Ovary (tissue), 9 donors: ENCODE measurements around the gene RAB3GAP1. TPM values are rescaled to one million over a fixed set of nuclear protein-coding genes. Genes with fewer than 3 reads are reported as not detected.

ENCODE experiments used
- DNase-seq, 5 donors: peaks; one replicate each; pipeline ENCODE4 v3.0.0-alpha.2; 2019 to 2020
- H3K27ac ChIP-seq, 2 donors: fragments of 200-600 bp; one replicate each; pipeline versions ENCODE4 v1.5.1 to v1.8.0; 2019 to 2022
- H3K27me3 ChIP-seq: fragments of 200-600 bp; one replicate; pipeline ENCODE4 v1.8.0; 2022
- H3K36me3 ChIP-seq: fragments of 200-600 bp; sonication (generic); one replicate; pipeline ENCODE4 v1.5.1; 2019
- H3K4me1 ChIP-seq: one replicate; pipeline ENCODE4 v1.8.1; 2013; ENCODE audit warnings: mild to moderate bottlenecking, moderate library complexity; ENCODE audit not compliant: insufficient read depth
- H3K4me3 ChIP-seq: fragments of 200-600 bp; sonication (generic); one replicate; pipeline ENCODE4 v1.5.1; 2017
- H3K9me3 ChIP-seq, 2 donors: fragments of 200-600 bp in 1 of 2; sonication (generic) in 1 of 2; one replicate each; pipeline versions ENCODE4 v1.5.1 to v1.8.1; 2013 to 2019; ENCODE audit warnings: mild to moderate bottlenecking in 1 of 2, moderate library complexity in 1 of 2
- CTCF ChIP-seq, 3 donors: fragments of 450-650 bp in 2 of 3; fragments of 200-600 bp in 1 of 3; IDR thresholded peaks; one replicate each; pipeline versions ENCODE4 v1.5.1 to v1.8.0; 2016 to 2022; ENCODE audit warnings: antibody characterized with exemption in 3 of 3, mild to moderate bottlenecking in 1 of 3
- EP300 ChIP-seq: sonication (generic); formaldehyde crosslinking; IDR thresholded peaks from one replicate; pipeline ENCODE4 v1.6.1; 2017; ENCODE audit warnings: antibody characterized with exemption
- POLR2A ChIP-seq: fragments of 450-650 bp; IDR thresholded peaks from one replicate; pipeline ENCODE4 v1.6.1; 2017; ENCODE audit warnings: antibody characterized with exemption, mild to moderate bottlenecking, moderate library complexity
- WGBS, 3 donors: extraction: QIAGEN DNeasy Blood & Tissue Kit in 1 of 3; methylation state at CpG; one replicate each; pipeline versions ENCODE4 v1.1.5 to v1.1.7; 2013 to 2017; 5-methylcytosine and 5-hydroxymethylcytosine counted together
- intact Hi-C, 4 donors: fragments of 100-400 bp; cut with DNase I; formaldehyde crosslinking; loops; one replicate each; pipeline versions ENCODE4 v1.11.0 to v1.15.1; 2022 to 2023
- polyA plus RNA-seq, 2 donors: library from polyadenylated mRNA; stranded (reverse); fragments of 200-250 nt in 1 of 2; fragments of 350-450 nt in 1 of 2; fragmentation: Illumina TruSeq in 1 of 2; extraction: RNeasy Lipid Tissue Mini Kit (QIAGEN cat#74804) in 1 of 2; gene quantifications; one replicate each; pipeline ENCODE4 v1.2.3, GENCODE V29; 2013 to 2014
- total RNA-seq, 7 donors: library from RNA; depleted of rRNA in 2 of 7; stranded (reverse); fragments of >200 nt in 2 of 7; fragmentation: NEBNext Ultra II Directional in 3 of 7; extraction: Animal tissue kit (Norgen Biotek cat#: 25700) in 3 of 7; gene quantifications; one replicate each; pipeline versions ENCODE4 v1.1.0 to v1.2.4, GENCODE V29; 2016 to 2023
- donor health status: DM: no; HTN: no; CAD: no; lungs with moderate emphysema.
- donor health status: DM: no; HTN: no; CAD: no.
- donor health status: Bipolar disorder and iron deficiency.
- donor health status: DM: yes; HTN: yes; CAD: no.
- donor health status: DM: no; HTN: no; CAD: no.
- donor health status: DM: yes; HTN: yes; CAD: no.

RAB3GAP1 gene
- total and polyA plus RNA-seq, 9 donors = 29.3 to 51.3 (median 44.3) TPM

GRCh38 chr2:135009339-135009738 is 42.8 kb upstream of the RAB3GAP1 start:
- H3K27ac ChIP-seq = no peak overlapping the region
- TF ChIP-seq CTCF (IDR thresholded peaks at IDR 0.05) (no peak), POLR2A (no peak), EP300 (no peak)
- intact Hi-C loops = loop anchor here in 1 of 4 donors (10.0 kb wide), 1 partner anchor 705 kb away; no protein-coding TSS in a partner anchor
- no peaks in the 10 kb centered on the region for H3K9me3 ChIP-seq
- DNase-seq = no peak
- no peaks in the 10 kb centered on the region for H3K36me3 ChIP-seq
- 88 to 97% (median 95%) methylated on average over 1 of the region's 1 CpG for WGBS, 3 donors
- H3K27me3 ChIP-seq = no peaks in the 10 kb centered on the region
- peaks cover 2% of the 10 kb centered on the region for H3K4me1 ChIP-seq
- no peak overlapping the region for H3K4me3 ChIP-seq

DNA sequence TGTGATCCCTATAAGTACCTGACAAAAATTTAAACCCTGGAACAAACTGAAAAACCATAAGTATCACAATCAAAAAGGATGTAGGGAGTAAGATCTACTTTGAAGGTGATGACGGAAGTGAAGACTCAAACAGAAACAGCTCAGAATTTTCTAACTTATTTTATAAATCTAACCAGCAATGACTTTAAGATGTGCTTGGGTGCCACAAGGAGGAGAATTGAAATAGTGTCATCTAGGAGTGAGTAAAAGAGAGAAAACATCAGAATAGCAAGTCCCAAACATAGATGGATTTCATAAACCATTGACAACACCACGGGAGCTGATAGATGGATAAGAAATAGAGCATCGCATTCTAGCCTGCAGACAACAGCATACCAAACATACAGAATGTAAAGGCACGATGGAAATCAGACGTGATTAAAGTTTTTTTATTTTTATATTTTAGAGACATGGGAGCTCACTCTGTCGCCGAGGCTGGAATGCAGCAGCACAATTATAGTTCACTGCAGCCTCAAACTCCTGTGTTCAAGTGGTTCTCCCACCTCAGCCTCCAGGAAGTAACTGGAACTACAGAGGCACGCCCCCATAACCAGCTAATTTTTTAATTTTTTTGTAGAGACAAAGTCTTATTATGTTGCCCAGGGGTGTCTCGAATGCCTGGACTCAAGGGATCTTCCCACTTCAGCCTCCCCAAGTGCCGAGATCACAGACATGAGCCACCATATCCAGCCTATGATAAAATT is 41.7 kb upstream of the RAB3GAP1 start:
- DNase-seq = no peak
- intact Hi-C loops = loop anchor here in 1 of 4 donors (10.0 kb wide), 1 partner anchor 864 kb away; the partner anchor contains the start of gene MCM6
- Histone ChIP-seq H3K4me1 (no peaks in the 10 kb centered on the region), H3K27me3 (no peaks in the 10 kb centered on the region), H3K9me3 (no peaks in the 10 kb centered on the region), H3K27ac (no peak overlapping the region), H3K36me3 (no peaks in the 10 kb centered on the region), H3K4me3 (no peak overlapping the region)
- 73 to 77% (median 76%) methylated on average over 10 of the region's 10 CpGs for WGBS, 3 donors
- no peak for TF ChIP-seq EP300
- TF ChIP-seq POLR2A = no peak
- no peak for TF ChIP-seq CTCF (IDR thresholded peaks at IDR 0.05)

DNA sequence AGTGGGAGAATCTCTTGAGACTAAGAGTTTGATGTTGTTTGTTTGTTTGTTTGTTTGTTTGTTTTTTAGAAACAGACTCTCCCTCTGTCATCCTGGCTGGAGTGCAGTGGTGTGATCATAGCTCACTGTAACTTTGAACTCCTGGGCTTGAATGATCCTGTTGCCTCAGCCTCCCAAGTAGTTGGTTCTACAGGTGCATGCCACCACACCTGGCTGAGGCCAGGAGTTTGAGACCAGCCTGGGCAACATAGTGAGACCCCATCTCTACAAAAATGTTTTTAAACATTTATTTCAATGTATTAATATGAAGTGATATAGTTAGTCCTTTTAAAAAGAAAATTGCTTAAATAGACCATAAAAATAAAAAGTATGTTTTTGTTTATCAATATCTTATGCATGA is 40.5 kb upstream of the RAB3GAP1 start:
- H3K27me3 ChIP-seq = no peaks in the 10 kb centered on the region
- H3K4me1 ChIP-seq = no peaks in the 10 kb centered on the region
- no peak for DNase-seq
- intact Hi-C loops = loop anchor here in 1 of 4 donors (10.0 kb wide), 1 partner anchor 863 kb away; the partner anchor contains the start of gene MCM6
- H3K9me3 ChIP-seq = no peaks in the 10 kb centered on the region
- no peak overlapping the region for H3K4me3 ChIP-seq
- H3K27ac ChIP-seq = no peak overlapping the region
- TF ChIP-seq EP300 (no peak), POLR2A (no peak), CTCF (IDR thresholded peaks at IDR 0.05) (no peak)
- H3K36me3 ChIP-seq = no peaks in the 10 kb centered on the region

DNA sequence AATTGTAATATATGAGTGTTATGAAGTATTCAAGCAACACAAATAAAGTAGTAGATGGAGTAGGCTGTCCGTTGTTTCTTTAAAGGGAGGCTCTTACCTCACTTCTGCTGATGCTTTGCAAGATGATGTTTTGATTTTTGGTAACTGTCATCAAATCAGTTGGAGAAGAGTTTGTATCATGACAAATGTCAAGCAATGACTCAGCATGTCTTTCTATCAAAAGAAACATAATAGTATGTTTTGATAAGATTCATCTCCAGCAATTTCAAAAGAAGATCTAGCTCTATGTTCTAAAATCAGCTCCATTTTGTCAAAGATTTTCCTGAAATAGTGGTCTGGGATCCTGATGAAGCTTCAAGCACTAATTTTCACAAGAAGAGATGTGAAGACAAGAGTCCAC is 30.5 kb upstream of the RAB3GAP1 start:
- no peak for TF ChIP-seq EP300
- TF ChIP-seq POLR2A = no peak
- no peak for TF ChIP-seq CTCF (IDR thresholded peaks at IDR 0.05)
- 68 to 100% (median 75%) methylated on average over 1 of the region's 1 CpG for WGBS, 3 donors
- no peaks in the 10 kb centered on the region for H3K9me3 ChIP-seq
- H3K27ac ChIP-seq = no peak overlapping the region
- no peaks in the 10 kb centered on the region for H3K4me1 ChIP-seq
- intact Hi-C loops = no loop called here
- no peak overlapping the region for H3K4me3 ChIP-seq
- no peaks in the 10 kb centered on the region for H3K36me3 ChIP-seq
- H3K27me3 ChIP-seq = no peaks in the 10 kb centered on the region
- no peak for DNase-seq
